Coronary artery (tissue), 2 donors: Measurements from ENCODE around the gene DUSP1.

Experiments
- DNase-seq: peaks from one replicate; pipeline ENCODE4 v3.0.0-alpha.2; 2017; ENCODE audit warnings: low spot score
- H3K27ac ChIP-seq, 2 donors: fragments of 200-600 bp; sonication (generic); one replicate each; pipeline ENCODE4 v1.5.1; 2016 to 2019
- H3K4me3 ChIP-seq: fragments of 200-600 bp; sonication (generic); 2 replicates; pipeline ENCODE4 v1.5.1; 2016; ENCODE audit warnings: mild to moderate bottlenecking, moderate library complexity
- CTCF ChIP-seq: fragments of 200-600 bp; sonication (generic); IDR thresholded peaks from one replicate; pipeline ENCODE4 v1.5.1; 2019; ENCODE audit warnings: antibody characterized with exemption

The DUSP1 gene

GRCh38 chr5:172735141-172735831 lies 35.7 kb downstream of the DUSP1 start:
- peak overlapping the region in 1 of 2 donors; percentile 94 for H3K27ac ChIP-seq
- no peak for TF ChIP-seq CTCF
- DNase-seq = no peak
- no peak overlapping the region for H3K4me3 ChIP-seq

GRCh38 chr5:172733974-172734346 lies 37.0 kb downstream of the DUSP1 start:
- H3K27ac ChIP-seq = peak overlapping the region; percentile 90 to 94
- H3K4me3 ChIP-seq = peak overlapping the region; percentile 34
- no peak for TF ChIP-seq CTCF
- DNase-seq = no peak

- TF ChIP-seq CTCF = no peak
- peak; percentile 91 for DNase-seq
- Histone ChIP-seq H3K27ac (peak overlapping the region; percentile 90 to 94), H3K4me3 (peak overlapping the region; percentile 34)
Observed at GRCh38 chr5:172733131-172733973, 37.6 kb downstream of the DUSP1 start.

GRCh38 chr5:172732201-172732865 lies 38.7 kb downstream of the DUSP1 start:
- TF ChIP-seq CTCF = no peak
- Histone ChIP-seq H3K27ac (peak overlapping the region; percentile 90 to 94), H3K4me3 (no peak overlapping the region)
- DNase-seq = no peak

- no peak for DNase-seq
- TF ChIP-seq CTCF = no peak
- peak overlapping the region in 1 of 2 donors; percentile 94 for H3K27ac ChIP-seq
- no peak overlapping the region for H3K4me3 ChIP-seq
Observed at GRCh38 chr5:172731680-172732074, 39.3 kb downstream of the DUSP1 start.

- Histone ChIP-seq H3K4me3 (no peak overlapping the region), H3K27ac (peak overlapping the region in 1 of 2 donors; percentile 94)
- TF ChIP-seq CTCF = no peak
- no peak for DNase-seq
Observed at GRCh38 chr5:172730981-172731679, 39.9 kb downstream of the DUSP1 start.
